Activated CD8-positive, alpha-beta memory T cell treated with anti-CD3 and anti-CD28 coated beads, Interleukin-2, amount 10 ng/mL, durations not matched to agents 7 days and 5 days (primary cell): ENCODE measurements around the gene TBC1D1. TPM values are rescaled to one million over a fixed set of nuclear protein-coding genes. Genes with fewer than 3 reads are reported as not detected.

Experiments
- ATAC-seq: fragments of 150-1000 bp; cut with Tn5 transposase; one replicate; pipeline ENCODE4 v1.10.0; 2021; ENCODE audit warnings: moderate library complexity
- CTCF ChIA-PET: fragments of 350-600 bp; sonication (Branson Sonifier 250); formaldehyde crosslinking; loops from one replicate; lab custom pipeline; 2021; ENCODE audit warnings: antibody characterized with exemption; lab: Charles Lee
- DNase-seq: peaks from one replicate; pipeline ENCODE4 v3.0.0-alpha.2; 2020
- H3K27ac Mint-ChIP-seq: one replicate; pipeline ENCODE4 v1.8.0; 2021; ENCODE audit warnings: mild to moderate bottlenecking, mixed read lengths
- H3K27me3 Mint-ChIP-seq: one replicate; pipeline ENCODE4 v1.8.0; 2021; ENCODE audit warnings: mixed read lengths
- H3K36me3 Mint-ChIP-seq: one replicate; pipeline ENCODE4 v1.8.0; 2021; ENCODE audit warnings: mild to moderate bottlenecking, mixed read lengths
- H3K4me1 Mint-ChIP-seq: one replicate; pipeline ENCODE4 v1.8.0; 2021; ENCODE audit warnings: mixed read lengths
- H3K4me3 Mint-ChIP-seq: one replicate; pipeline ENCODE4 v1.8.0; 2021; ENCODE audit warnings: mild to moderate bottlenecking, moderate library complexity, mixed read lengths
- H3K9me3 Mint-ChIP-seq: one replicate; pipeline ENCODE4 v1.8.0; 2022; ENCODE audit warnings: low read depth, mixed read lengths
- total RNA-seq, 2 experiments: library from RNA; stranded (reverse); gene quantifications; one replicate each; pipeline ENCODE4 v1.2.3, GENCODE V29; 2021

Gene TBC1D1
- total RNA-seq, 2 experiments from 2014 or later = 62.9 to 72.2 TPM

GRCh38 chr4:38077791-38078489 lies 187.1 kb downstream of the TBC1D1 start:
- no peak overlapping the region for H3K27ac Mint-ChIP-seq

DNA sequence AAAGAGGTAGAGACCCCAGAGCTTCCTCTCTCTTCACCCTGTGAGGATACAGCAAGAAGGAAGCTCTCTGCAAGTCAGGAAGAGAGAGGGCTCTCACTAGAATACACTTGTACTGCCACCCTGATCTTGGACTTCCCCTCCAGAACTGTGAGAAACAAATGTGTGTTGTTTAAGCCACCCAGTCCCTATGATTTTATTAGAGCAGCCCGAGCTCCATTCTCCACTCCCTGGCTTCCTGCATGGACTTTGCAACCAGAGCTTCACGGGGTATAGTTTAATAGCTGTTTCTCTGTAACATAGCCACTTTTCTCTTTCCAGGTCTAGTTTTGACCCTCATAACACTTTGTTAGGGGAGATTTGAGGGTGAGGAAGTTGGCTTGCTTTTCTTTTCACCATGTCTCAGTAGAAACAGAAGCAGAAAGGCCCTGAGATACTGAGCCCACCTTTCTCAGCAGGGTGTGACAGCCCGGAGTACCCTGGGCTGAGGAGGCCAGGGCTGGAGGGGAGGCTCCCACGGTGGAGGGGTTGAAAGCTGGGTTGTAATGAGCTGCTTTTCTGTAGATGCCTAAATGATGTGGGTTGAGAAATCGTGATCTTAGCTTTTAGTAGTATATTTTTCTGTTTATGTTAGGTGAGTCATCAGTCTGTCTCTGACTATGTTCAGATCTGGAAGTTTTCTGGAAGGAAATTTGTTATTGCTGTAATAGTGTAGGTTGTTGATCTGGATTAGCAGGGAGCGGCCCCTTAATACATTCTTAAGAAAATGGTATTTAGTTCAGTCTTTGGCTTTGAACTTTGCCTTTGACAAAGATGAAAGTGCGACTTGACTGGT lies 187.9 kb downstream of the TBC1D1 start:
- Mint-ChIP-seq H3K27me3 (no peaks in the 10 kb centered on the region), H3K9me3 (no peaks in the 10 kb centered on the region), H3K36me3 (peaks cover 26% of the 10 kb centered on the region), H3K4me3 (no peak overlapping the region), H3K4me1 (peaks cover 10% of the 10 kb centered on the region), H3K27ac (peak overlapping the region; percentile 5)
- CTCF ChIA-PET = interaction anchor here (1.4 kb wide), 1 partner anchor 33 kb away, joined by 3 read pairs; no protein-coding TSS in a partner anchor
- ATAC-seq (no peak), DNase-seq (no peak)

More at GRCh38 chr4:38077791-38078489, 187.1 kb downstream of the TBC1D1 start:
- Mint-ChIP-seq H3K9me3 (no peaks in the 10 kb centered on the region), H3K36me3 (peaks cover 29% of the 10 kb centered on the region), H3K4me1 (peaks cover 10% of the 10 kb centered on the region), H3K4me3 (no peak overlapping the region), H3K27me3 (no peaks in the 10 kb centered on the region)
- CTCF ChIA-PET = interaction anchor here (1.4 kb wide), 1 partner anchor 34 kb away, joined by 3 read pairs; no protein-coding TSS in a partner anchor
- DNase-seq = no peak
- ATAC-seq = no peak

- no peak overlapping the region for H3K27ac Mint-ChIP-seq
- CTCF ChIA-PET = no interaction called here
- H3K27me3 Mint-ChIP-seq = no peaks in the 10 kb centered on the region
- peaks cover 21% of the 10 kb centered on the region for H3K36me3 Mint-ChIP-seq
- DNase-seq = no peak
- no peaks in the 10 kb centered on the region for H3K9me3 Mint-ChIP-seq
- H3K4me1 Mint-ChIP-seq = peaks cover 10% of the 10 kb centered on the region
- no peak for ATAC-seq
- H3K4me3 Mint-ChIP-seq = no peak overlapping the region
These were observed 189.4 kb downstream of the TBC1D1 start for GRCh38 chr4:38080061-38080974.

DNA sequence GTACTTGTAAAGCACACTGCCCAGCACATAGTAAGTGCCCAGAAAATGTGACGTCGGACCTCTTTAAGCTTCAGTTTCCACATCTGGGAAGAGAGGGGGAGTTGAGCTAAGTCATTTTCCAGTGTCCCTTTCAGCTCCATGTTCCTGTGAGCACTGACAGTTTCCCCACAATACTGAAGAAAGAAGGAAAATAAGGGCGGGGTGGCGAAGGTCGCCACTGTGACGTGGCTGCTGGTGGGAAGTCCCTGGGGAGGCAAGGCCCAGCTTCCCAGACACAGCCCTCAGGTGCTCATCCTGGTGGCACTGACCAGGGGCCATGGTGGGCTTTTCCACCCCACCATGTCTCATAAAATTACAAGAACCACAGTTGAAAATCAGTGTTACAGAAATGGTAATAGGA lies 191.1 kb downstream of the TBC1D1 start:
- H3K27me3 Mint-ChIP-seq = no peaks in the 10 kb centered on the region
- no peaks in the 10 kb centered on the region for H3K9me3 Mint-ChIP-seq
- H3K4me1 Mint-ChIP-seq = peaks cover 10% of the 10 kb centered on the region
- DNase-seq (no peak), ATAC-seq (no peak)
- H3K36me3 Mint-ChIP-seq = peaks cover 12% of the 10 kb centered on the region
- CTCF ChIA-PET = no interaction called here
- H3K4me3 Mint-ChIP-seq = no peak overlapping the region
- no peak overlapping the region for H3K27ac Mint-ChIP-seq

DNA sequence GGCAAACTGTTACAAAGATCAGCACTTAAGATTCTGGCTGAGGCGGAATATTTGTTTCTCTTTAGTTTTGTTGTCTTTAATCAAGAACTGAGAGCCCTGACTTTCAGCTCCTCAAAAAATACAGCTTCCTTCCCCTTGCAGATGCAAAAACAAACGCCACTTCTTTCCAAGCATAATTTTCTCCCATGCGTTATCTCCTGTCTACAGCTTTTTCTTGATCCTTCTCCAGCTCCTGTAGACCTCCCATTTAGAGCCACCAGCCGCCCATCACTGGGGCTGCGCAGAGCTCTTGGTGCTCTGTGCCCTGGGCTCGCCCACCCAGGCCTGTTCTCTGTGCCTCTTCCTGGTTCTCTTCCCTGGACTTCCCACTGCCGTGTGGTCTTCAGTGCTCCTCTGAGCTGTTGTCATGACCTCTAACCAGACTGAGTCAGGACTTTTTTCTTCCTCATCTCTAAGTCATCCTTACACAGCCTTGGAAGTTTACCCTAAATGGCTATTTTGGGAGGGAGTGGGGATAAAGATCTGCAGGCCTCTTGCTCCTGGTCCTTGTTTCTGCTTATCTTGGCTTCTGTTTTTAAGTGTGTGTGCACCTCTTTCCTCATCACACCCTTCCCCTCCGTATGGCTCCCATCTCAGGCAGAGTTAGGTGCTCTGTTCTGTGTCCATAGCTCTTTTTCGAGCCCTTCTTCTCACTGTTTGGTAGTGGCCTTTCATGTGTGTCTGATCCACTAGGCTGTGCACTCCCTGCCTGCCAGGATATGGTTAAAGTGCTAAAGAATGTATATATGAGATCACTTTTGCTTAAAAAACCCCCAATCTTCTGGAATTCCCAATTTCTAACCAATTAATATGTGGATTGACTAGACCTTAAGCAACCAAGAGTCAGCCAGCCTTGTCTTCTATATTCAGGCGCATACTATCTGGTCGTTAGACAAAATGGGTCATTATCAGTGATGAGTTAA lies 191.8 kb downstream of the TBC1D1 start:
- H3K4me1 Mint-ChIP-seq = peaks cover 10% of the 10 kb centered on the region
- CTCF ChIA-PET = no interaction called here
- H3K27me3 Mint-ChIP-seq = no peaks in the 10 kb centered on the region
- DNase-seq (no peak), ATAC-seq (no peak)
- H3K9me3 Mint-ChIP-seq = no peaks in the 10 kb centered on the region
- no peak overlapping the region for H3K27ac Mint-ChIP-seq
- no peak overlapping the region for H3K4me3 Mint-ChIP-seq
- H3K36me3 Mint-ChIP-seq = peaks cover 11% of the 10 kb centered on the region

- DNase-seq (no peak), ATAC-seq (no peak)
- no peaks in the 10 kb centered on the region for H3K27me3 Mint-ChIP-seq
- CTCF ChIA-PET = interaction anchor here (0.9 to 1.1 kb wide), 2 partner anchors 23 to 91 kb away, joined by 3 to 4 read pairs; no protein-coding TSS in a partner anchor
- H3K27ac Mint-ChIP-seq = no peak overlapping the region
- peaks cover 4% of the 10 kb centered on the region for H3K4me1 Mint-ChIP-seq
- H3K9me3 Mint-ChIP-seq = no peaks in the 10 kb centered on the region
- H3K36me3 Mint-ChIP-seq = peaks cover 9% of the 10 kb centered on the region
- no peak overlapping the region for H3K4me3 Mint-ChIP-seq
These were observed 194.2 kb downstream of the TBC1D1 start for GRCh38 chr4:38084877-38085711.

- Mint-ChIP-seq H3K9me3 (no peaks in the 10 kb centered on the region), H3K27me3 (no peaks in the 10 kb centered on the region), H3K27ac (no peak overlapping the region), H3K4me3 (no peak overlapping the region), H3K36me3 (peaks cover 14% of the 10 kb centered on the region), H3K4me1 (peaks cover 10% of the 10 kb centered on the region)
- DNase-seq (no peak), ATAC-seq (no peak)
- CTCF ChIA-PET = interaction anchor here (1.1 kb wide), 1 partner anchor 23 kb away, joined by 4 read pairs; no protein-coding TSS in a partner anchor
These were observed 194.9 kb downstream of the TBC1D1 start for GRCh38 chr4:38085751-38086150.

DNA sequence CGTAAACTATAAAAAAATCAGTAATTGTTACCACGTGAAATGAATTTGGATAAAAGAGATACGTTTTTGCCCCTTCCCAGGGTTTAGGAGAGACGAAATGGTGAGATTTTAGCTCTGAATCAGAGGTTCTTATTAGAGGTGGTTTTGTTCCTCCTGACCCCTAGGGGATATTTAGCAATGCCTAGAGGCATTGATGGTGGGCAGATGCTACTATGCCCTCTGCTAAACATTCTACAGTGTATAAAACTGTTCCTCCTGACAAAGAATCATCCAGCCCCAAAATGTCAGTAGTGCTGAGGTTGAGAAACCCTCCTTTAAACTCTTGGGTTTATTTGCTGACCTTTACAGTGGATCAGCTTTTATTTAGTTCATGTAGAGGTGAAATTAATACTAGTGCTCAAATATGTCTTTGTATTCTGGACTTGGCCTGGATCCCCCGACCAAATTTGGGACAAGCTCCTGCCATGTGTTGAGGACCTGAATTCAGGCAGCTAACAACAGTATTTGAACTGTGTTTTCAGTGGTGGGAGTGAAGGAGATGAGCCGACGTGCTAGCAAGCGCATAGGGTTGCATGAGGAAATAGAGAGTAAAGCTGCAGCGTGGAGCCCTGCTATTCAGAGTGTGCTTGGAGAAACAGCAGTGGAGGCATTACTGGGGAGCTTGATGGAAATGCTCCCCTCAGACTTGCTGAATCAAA lies 195.4 kb downstream of the TBC1D1 start:
- CTCF ChIA-PET = interaction anchor here (1.1 kb wide), 1 partner anchor 24 kb away, joined by 4 read pairs; no protein-coding TSS in a partner anchor
- Mint-ChIP-seq H3K36me3 (peaks cover 18% of the 10 kb centered on the region), H3K4me1 (peaks cover 14% of the 10 kb centered on the region), H3K27me3 (no peaks in the 10 kb centered on the region), H3K27ac (no peak overlapping the region), H3K4me3 (no peak overlapping the region), H3K9me3 (no peaks in the 10 kb centered on the region)
- DNase-seq (no peak), ATAC-seq (no peak)

DNA sequence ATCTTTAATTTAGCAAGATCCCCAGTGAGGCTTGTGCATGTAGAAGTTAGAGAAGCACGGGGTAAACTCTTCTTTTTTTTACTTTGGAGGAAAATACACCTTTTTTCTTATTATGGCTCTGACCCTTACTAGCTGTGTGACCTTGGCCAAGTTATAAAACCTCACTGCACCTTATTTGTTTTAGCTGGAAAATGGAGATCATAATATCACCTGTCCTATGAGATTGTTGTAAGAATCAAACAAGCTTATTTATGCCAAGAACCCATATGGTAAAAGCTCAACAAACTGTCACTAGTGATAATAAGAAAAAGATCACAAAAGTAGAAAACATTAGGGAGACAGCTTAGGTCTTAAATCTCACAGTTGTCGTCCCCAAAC lies 196.0 kb downstream of the TBC1D1 start:
- ATAC-seq = no peak
- peaks cover 22% of the 10 kb centered on the region for H3K36me3 Mint-ChIP-seq
- H3K4me3 Mint-ChIP-seq = no peak overlapping the region
- no peak for DNase-seq
- CTCF ChIA-PET = no interaction called here
- H3K4me1 Mint-ChIP-seq = peaks cover 14% of the 10 kb centered on the region
- no peaks in the 10 kb centered on the region for H3K9me3 Mint-ChIP-seq
- no peaks in the 10 kb centered on the region for H3K27me3 Mint-ChIP-seq
- H3K27ac Mint-ChIP-seq = no peak overlapping the region

- peaks cover 14% of the 10 kb centered on the region for H3K4me1 Mint-ChIP-seq
- DNase-seq = no peak
- H3K27ac Mint-ChIP-seq = no peak overlapping the region
- no peaks in the 10 kb centered on the region for H3K9me3 Mint-ChIP-seq
- peaks cover 27% of the 10 kb centered on the region for H3K36me3 Mint-ChIP-seq
- H3K27me3 Mint-ChIP-seq = no peaks in the 10 kb centered on the region
- H3K4me3 Mint-ChIP-seq = no peak overlapping the region
- CTCF ChIA-PET = interaction anchor here (0.9 kb wide), 1 partner anchor 12 kb away, joined by 4 read pairs; no protein-coding TSS in a partner anchor
- no peak for ATAC-seq
These were observed 197.4 kb downstream of the TBC1D1 start for GRCh38 chr4:38088321-38088720.

- CTCF ChIA-PET = interaction anchor here (0.7 to 1.1 kb wide), 5 partner anchors 13 to 112 kb away, joined by 3 read pairs; no protein-coding TSS in a partner anchor
- peaks cover 27% of the 10 kb centered on the region for H3K36me3 Mint-ChIP-seq
- H3K9me3 Mint-ChIP-seq = no peaks in the 10 kb centered on the region
- DNase-seq (no peak), ATAC-seq (no peak)
- peak overlapping the region; percentile 5 for H3K27ac Mint-ChIP-seq
- no peaks in the 10 kb centered on the region for H3K27me3 Mint-ChIP-seq
- no peak overlapping the region for H3K4me3 Mint-ChIP-seq
- peaks cover 14% of the 10 kb centered on the region for H3K4me1 Mint-ChIP-seq
These were observed 199.1 kb downstream of the TBC1D1 start for GRCh38 chr4:38089961-38090360.
